CD14-positive monocyte (primary cell): ENCODE measurements around the gene TSNAX. TPM values are rescaled to one million over a fixed set of nuclear protein-coding genes. Genes with fewer than 3 reads are reported as not detected.

Source experiments
- DNase-seq, 3 donors: peaks; one replicate each; pipeline ENCODE4 v3.0.0-alpha.2; 2011 to 2022
- H2AFZ ChIP-seq: 2 replicates; pipeline ENCODE4 v1.6.0; 2012; ENCODE audit warnings: mild to moderate bottlenecking, low read depth, low read length, inconsistent platforms; ENCODE audit not compliant: insufficient read depth, poor library complexity, severe bottlenecking
- H3K27ac ChIP-seq, 2 donors: 1 replicate in 1 of 2; 2 replicates in 1 of 2; pipeline ENCODE4 v1.5.1; 2012 to 2013; ENCODE audit warnings: low read length in 2 of 2, control low read depth in 1 of 2, inconsistent platforms in 1 of 2, low read depth in 1 of 2, mild to moderate bottlenecking in 1 of 2
- H3K27me3 ChIP-seq, 2 donors: one replicate each; pipeline versions ENCODE4 v1.6.0 to v1.6.1; 2011 to 2013; ENCODE audit warnings: low read length in 2 of 2; ENCODE audit not compliant: control insufficient read depth in 2 of 2, insufficient read depth in 2 of 2
- H3K36me3 ChIP-seq, 2 donors: replicated peaks in 1 of 2; 1 replicate in 1 of 2; 2 replicates in 1 of 2; pipeline versions ENCODE4 v1.5.1 to v1.6.1; 2012 to 2013; ENCODE audit warnings: low read length in 2 of 2, control low read depth in 1 of 2, inconsistent platforms in 1 of 2, mild to moderate bottlenecking in 1 of 2; ENCODE audit not compliant: insufficient read depth in 2 of 2, control insufficient read depth in 1 of 2
- H3K4me1 ChIP-seq, 2 donors: 1 replicate in 1 of 2; 2 replicates in 1 of 2; pipeline versions ENCODE4 v1.5.1 to v1.6.1; 2012 to 2013; ENCODE audit warnings: low read length in 2 of 2, control low read depth in 1 of 2, inconsistent platforms in 1 of 2, mild to moderate bottlenecking in 1 of 2, moderate library complexity in 1 of 2; ENCODE audit not compliant: insufficient read depth in 2 of 2, control insufficient read depth in 1 of 2
- H3K4me2 ChIP-seq: replicated peaks from 2 replicates; pipeline ENCODE3; 2012; ENCODE audit warnings: low read length, moderate library complexity, mild to moderate bottlenecking; ENCODE audit not compliant: poor library complexity, severe bottlenecking; ENCODE audit errors: extremely low read depth
- H3K4me3 ChIP-seq, 3 experiments: fragments of 200-600 bp in 1 of 3; sonication (generic) in 1 of 3; replicated peaks in 1 of 3; 1 replicate in 2 of 3; 2 replicates in 1 of 3; pipeline ENCODE4 v1.5.1; 2011 to 2013; ENCODE audit warnings: low read length in 3 of 3, mild to moderate bottlenecking in 3 of 3, control low read depth in 2 of 3, low read depth in 2 of 3, inconsistent platforms in 1 of 3, moderate library complexity in 1 of 3
- H3K79me2 ChIP-seq: 2 replicates; pipeline ENCODE4 v1.6.0; 2012; ENCODE audit warnings: mild to moderate bottlenecking, control low read depth, inconsistent platforms, low read length, moderate library complexity; ENCODE audit not compliant: insufficient read depth
- H3K9ac ChIP-seq: 2 replicates; pipeline ENCODE4 v1.6.0; 2017; ENCODE audit warnings: low read length, mild to moderate bottlenecking; ENCODE audit not compliant: insufficient read depth, poor library complexity, severe bottlenecking
- H3K9me3 ChIP-seq, 2 donors: replicated peaks in 1 of 2; 1 replicate in 1 of 2; 2 replicates in 1 of 2; pipeline versions ENCODE4 v1.5.1 to v1.6.1; 2012 to 2013; ENCODE audit warnings: low read length in 2 of 2, control low read depth in 1 of 2; ENCODE audit not compliant: control insufficient read depth in 1 of 2, insufficient read depth in 1 of 2
- H4K20me1 ChIP-seq: 2 replicates; pipeline ENCODE4 v1.6.0; 2012; ENCODE audit warnings: mild to moderate bottlenecking, low read length, control low read depth, moderate library complexity; ENCODE audit not compliant: insufficient read depth
- H3K27ac Mint-ChIP-seq, 7 donors: one replicate each; pipeline ENCODE4 v1.8.0; 2020; ENCODE audit warnings: mild to moderate bottlenecking in 7 of 7, mixed read lengths in 7 of 7, moderate library complexity in 6 of 7, inconsistent platforms in 2 of 7
- H3K27me3 Mint-ChIP-seq, 3 donors: one replicate each; pipeline ENCODE4 v1.8.0; 2021 to 2022; ENCODE audit warnings: low read depth in 3 of 3, mild to moderate bottlenecking in 3 of 3, mixed read lengths in 3 of 3, moderate library complexity in 3 of 3, inconsistent platforms in 1 of 3
- H3K36me3 Mint-ChIP-seq, 2 donors: one replicate each; pipeline ENCODE4 v1.8.0; 2020; ENCODE audit warnings: mixed read lengths in 2 of 2, inconsistent platforms in 1 of 2, mild to moderate bottlenecking in 1 of 2
- H3K4me1 Mint-ChIP-seq: one replicate; pipeline ENCODE4 v1.8.0; 2020; ENCODE audit warnings: mild to moderate bottlenecking, mixed read lengths
- H3K4me3 Mint-ChIP-seq, 2 donors: one replicate each; pipeline ENCODE4 v1.8.0; 2020; ENCODE audit warnings: mild to moderate bottlenecking in 2 of 2, mixed read lengths in 2 of 2, moderate library complexity in 1 of 2
- H3K9me3 Mint-ChIP-seq, 7 donors: one replicate each; pipeline ENCODE4 v1.8.0; 2020 to 2022; ENCODE audit warnings: mixed read lengths in 7 of 7, mild to moderate bottlenecking in 6 of 7, moderate library complexity in 6 of 7, inconsistent platforms in 2 of 7
- CTCF ChIP-seq: fragments of 200-600 bp; IDR thresholded peaks from one replicate; pipeline ENCODE4 v1.8.0; 2022; ENCODE audit warnings: antibody characterized with exemption, mild to moderate bottlenecking
- WGBS: methylation state at CpG from one replicate; pipeline ENCODE4 v1.1.5; 2013; ENCODE audit warnings: missing lambda C conversion rate; ENCODE audit not compliant: insufficient coverage; 5-methylcytosine and 5-hydroxymethylcytosine counted together
- intact Hi-C, 2 donors: fragments of 100-400 bp; cut with micrococcal nuclease; formaldehyde crosslinking; loops; one replicate each; pipeline versions ENCODE4 v1.15.0 to v1.15.1; 2023
- polyA plus RNA-seq, 3 donors: library from polyadenylated mRNA; depleted of rRNA in 1 of 3; unstranded in 2 of 3; stranded (reverse) in 1 of 3; fragments of 300-500 nt in 2 of 3; fragments of >200 nt in 1 of 3; fragmentation: Illumina TruSeq in 2 of 3; gene quantifications; 1 replicate in 2 of 3; 2 replicates in 1 of 3; pipeline ENCODE4 v1.2.3, GENCODE V29; 2012 to 2021

TSNAX gene
- polyA plus RNA-seq, 3 donors = 15.6 to 86.9 (median 82.0) TPM

DNA sequence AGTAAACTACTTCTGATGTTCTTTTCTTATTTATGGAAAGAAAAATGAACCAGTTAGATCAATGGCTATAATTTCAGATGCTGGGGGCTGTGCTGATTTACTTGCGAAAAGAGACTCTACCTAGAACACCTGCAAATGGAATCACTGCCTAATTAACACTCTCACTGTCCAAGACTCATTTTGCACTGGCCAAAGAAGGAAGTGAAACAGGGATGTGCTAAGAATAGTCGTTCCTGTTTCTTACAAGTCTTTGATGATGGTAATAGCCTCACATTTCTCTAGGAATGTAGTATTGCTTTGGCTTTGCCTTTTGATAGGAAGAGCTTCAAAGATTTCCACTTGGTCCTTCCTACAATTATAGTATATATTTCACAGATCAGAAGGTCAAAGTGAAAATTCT, 12.7 kb upstream of the TSNAX start:
- Mint-ChIP-seq H3K9me3 (peaks cover 0 to 3% (median 0%) of the 10 kb centered on the region in 7 donors), H3K4me1 (peaks cover 22% of the 10 kb centered on the region), H3K36me3 (peaks cover 0 to 4% of the 10 kb centered on the region in 2 donors), H3K27me3 (peaks cover 0 to 2% (median 2%) of the 10 kb centered on the region in 3 donors), H3K4me3 (no peak overlapping the region), H3K27ac (peak overlapping the region in 3 of 7 donors; percentile 18 to 69 (median 19))
- Histone ChIP-seq H3K4me1 (peaks cover 17% of the 10 kb centered on the region in 2 donors), H2AFZ (no peak overlapping the region), H3K79me2 (no peaks in the 10 kb centered on the region), H3K27me3 (no peaks in the 10 kb centered on the region), H3K27ac (no peak overlapping the region), H3K36me3 (no peaks in the 10 kb centered on the region), H3K4me2 (peak overlapping the region; percentile 59), H3K9me3 (no peaks in the 10 kb centered on the region), H3K4me3 (peak overlapping the region in 1 of 3 experiments; percentile 39), H3K9ac (no peak overlapping the region), H4K20me1 (no peaks in the 10 kb centered on the region)
- intact Hi-C loops = no loop called here
- no CpG with 5 or more reads among the region's 2 CpGs for WGBS
- no peak for TF ChIP-seq CTCF
- DNase-seq = peak; percentile 68 to 87 (median 82)

DNA sequence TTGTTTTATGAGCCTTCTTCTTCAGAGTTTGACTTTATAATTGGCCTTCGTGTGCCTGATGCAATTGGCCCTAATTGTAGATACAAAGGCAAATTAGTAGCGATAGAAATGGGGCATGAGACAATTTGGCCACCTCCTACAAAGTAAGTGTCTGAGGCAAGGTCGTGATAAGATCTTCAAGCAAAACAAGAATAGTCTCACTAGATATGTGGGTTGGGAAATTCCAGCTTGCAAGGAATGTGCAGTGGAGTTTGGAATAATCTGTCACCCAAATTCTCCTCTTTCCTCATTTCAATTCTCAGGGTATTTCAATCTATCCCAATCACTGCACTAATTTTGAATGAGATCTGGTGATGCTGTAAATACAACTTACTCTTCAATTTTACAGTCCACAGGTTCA, 11.4 kb upstream of the TSNAX start:
- no peak for TF ChIP-seq CTCF
- no peaks in the 10 kb centered on the region for H3K27me3 ChIP-seq
- peaks cover 21% of the 10 kb centered on the region for H3K4me1 Mint-ChIP-seq
- no peak overlapping the region for H2AFZ ChIP-seq
- no peaks in the 10 kb centered on the region for H3K27me3 Mint-ChIP-seq
- no peaks in the 10 kb centered on the region for H3K9me3 ChIP-seq
- DNase-seq = no peak
- no peak overlapping the region for H3K4me3 Mint-ChIP-seq
- peaks cover 3 to 8% of the 10 kb centered on the region in 2 donors for H3K36me3 Mint-ChIP-seq
- no peaks in the 10 kb centered on the region for H3K79me2 ChIP-seq
- H3K9ac ChIP-seq = no peak overlapping the region
- H4K20me1 ChIP-seq = no peaks in the 10 kb centered on the region
- no peaks in the 10 kb centered on the region for H3K36me3 ChIP-seq
- H3K9me3 Mint-ChIP-seq = peaks cover 0 to 3% (median 0%) of the 10 kb centered on the region in 7 donors
- 77% methylated on average over 2 of the region's 3 CpGs for WGBS
- intact Hi-C loops = no loop called here
- H3K4me2 ChIP-seq = no peak overlapping the region
- peaks cover 17% of the 10 kb centered on the region in 2 donors for H3K4me1 ChIP-seq
- no peak overlapping the region for H3K4me3 ChIP-seq
- H3K27ac ChIP-seq = no peak overlapping the region
- no peak overlapping the region for H3K27ac Mint-ChIP-seq
